Panc1 (cell line): ENCODE measurements around the gene RSPRY1. TPM values are rescaled to one million over a fixed set of nuclear protein-coding genes. Genes with fewer than 3 reads are reported as not detected.

ENCODE experiments used
- ATAC-seq: fragments of 200-7000 bp; cut with Tn5 transposase; 2 replicates; pipeline ENCODE4 v1.9.1; 2020; ENCODE audit warnings: mild to moderate bottlenecking, moderate library complexity
- BruUV-seq: library from RNA; stranded (reverse); fragments of 400-500 nt; replicated peaks from 2 replicates; lab custom pipeline; 2021; lab: Mats Ljungman, UMichigan
- CTCF ChIA-PET: fragments of 300-600 bp; sonication (Branson Sonifier 250); formaldehyde crosslinking; loops from one replicate; lab custom pipeline; 2022; ENCODE audit warnings: antibody characterized with exemption; lab: Charles Lee
- POLR2A ChIA-PET: fragments of 300-600 bp; sonication (Branson Sonifier 250); formaldehyde crosslinking; loops from one replicate; lab custom pipeline; 2022; ENCODE audit warnings: antibody characterized with exemption; lab: Charles Lee
- DNase-seq: peaks from one replicate; pipeline ENCODE4 v3.0.0-alpha.2; 2010; ENCODE audit warnings: low read depth, low spot score
- H3K27ac ChIP-seq: 2 replicates; pipeline ENCODE4 v1.5.1; 2011; ENCODE audit warnings: mild to moderate bottlenecking, low read length, inconsistent platforms
- H3K27me3 ChIP-seq: fragments of 200-500 bp; sonication (Bioruptor generic); 2 replicates; pipeline ENCODE4 v1.6.0; 2014; ENCODE audit warnings: low read length, inconsistent platforms; ENCODE audit not compliant: control insufficient read depth, insufficient read depth
- H3K36me3 ChIP-seq: fragments of 200-500 bp; sonication (Bioruptor generic); 2 replicates; pipeline ENCODE4 v1.5.1; 2014; ENCODE audit warnings: inconsistent platforms, mild to moderate bottlenecking, low read length, moderate library complexity; ENCODE audit not compliant: control insufficient read depth, insufficient read depth
- H3K4me1 ChIP-seq: 2 replicates; pipeline ENCODE4 v1.5.1; 2011; ENCODE audit warnings: inconsistent platforms, mild to moderate bottlenecking, low read length, moderate library complexity; ENCODE audit not compliant: control insufficient read depth, insufficient read depth
- H3K4me3 ChIP-seq, 2 experiments: 2 replicates each; pipeline ENCODE4 v1.5.1; 2011 to 2012; ENCODE audit warnings: low read depth in 2 of 2, low read length in 2 of 2, mild to moderate bottlenecking in 2 of 2, inconsistent platforms in 1 of 2, moderate library complexity in 1 of 2
- H3K9me3 ChIP-seq: fragments of 200-500 bp; sonication (Bioruptor generic); 2 replicates; pipeline ENCODE4 v1.5.1; 2014; ENCODE audit warnings: low read depth, mild to moderate bottlenecking, inconsistent platforms, low read length, moderate library complexity; ENCODE audit not compliant: control insufficient read depth, insufficient read depth
- CTCF ChIP-seq: fragments of 450-650 bp; IDR thresholded peaks from 2 replicates; pipeline ENCODE4 v1.5.1; 2017; ENCODE audit warnings: mild to moderate bottlenecking
- POLR2AphosphoS5 ChIP-seq: IDR thresholded peaks from 2 replicates; pipeline ENCODE4 v1.6.1; 2012; ENCODE audit warnings: mild to moderate bottlenecking, low read depth, low read length, moderate library complexity
- REST ChIP-seq, 2 experiments: IDR thresholded peaks; 2 replicates each; pipeline ENCODE4 v1.6.1; 2011 to 2012; ENCODE audit warnings: low read depth in 2 of 2, control low read depth in 1 of 2, low read length in 1 of 2, mild to moderate bottlenecking in 1 of 2, moderate library complexity in 1 of 2; ENCODE audit not compliant: insufficient read depth in 1 of 2
- SIN3A ChIP-seq: IDR thresholded peaks from 2 replicates; pipeline ENCODE4 v1.6.1; 2012; ENCODE audit warnings: low read depth, mild to moderate bottlenecking, low read length, moderate library complexity, borderline replicate concordance; ENCODE audit not compliant: insufficient read depth
- TCF7L2 ChIP-seq: IDR thresholded peaks from 2 replicates; pipeline ENCODE4 v1.6.1; 2011; ENCODE audit warnings: mild to moderate bottlenecking, low read depth, low read length, inconsistent platforms
- in situ Hi-C: cut with HindIII; loops from 2 replicates; pipeline ENCODE4 v1.10.0; 2016; ENCODE audit warnings: low sequenced_read_pairs, low pct_unique_long_range_greater_than_20kb
- intact Hi-C: fragments of 100-400 bp; cut with micrococcal nuclease; formaldehyde crosslinking; loops from one replicate; pipeline ENCODE4 v1.10.0; 2022; ENCODE audit not compliant: unreplicated experiment
- total RNA-seq: library from RNA; stranded (reverse); gene quantifications from one replicate; pipeline ENCODE4 v1.2.1, GENCODE V29; 2021; ENCODE audit not compliant: unreplicated experiment

The RSPRY1 gene
- total RNA-seq, 1 experiment from 2014 or later = 29.4 TPM

GRCh38 chr16:57202095-57202886 is 16.2 kb downstream of the RSPRY1 start:
- no TSS peak for BruUV-seq
- no peaks in the 10 kb centered on the region for H3K4me1 ChIP-seq
- ATAC-seq = no peak
- TF ChIP-seq REST (IDR thresholded peaks at IDR 0.05; ENCODE audit: insufficient read depth in 1 of 2, low read depth in 2 of 2, low read length in 1 of 2) (no peak), POLR2AphosphoS5 (no peak), TCF7L2 (no peak), SIN3A (no peak), CTCF (no peak)
- H3K27me3 ChIP-seq = no peaks in the 10 kb centered on the region
- ChIA-PET POLR2A (no interaction called here), CTCF (no interaction called here)
- H3K36me3 ChIP-seq = peaks cover 13% of the 10 kb centered on the region
- no peaks in the 10 kb centered on the region for H3K9me3 ChIP-seq
- intact Hi-C loops (no loop called here), in situ Hi-C loops (no loop called here)
- no peak for DNase-seq
- no peak overlapping the region for H3K27ac ChIP-seq
- H3K4me3 ChIP-seq = no peak overlapping the region

GRCh38 chr16:57203451-57203850 is 17.3 kb downstream of the RSPRY1 start:
- POLR2A ChIA-PET = no interaction called here
- ATAC-seq = no peak
- intact Hi-C loops = no loop called here
- peaks cover 18% of the 10 kb centered on the region for H3K36me3 ChIP-seq
- H3K9me3 ChIP-seq = no peaks in the 10 kb centered on the region
- CTCF ChIA-PET = no interaction called here
- no peaks in the 10 kb centered on the region for H3K27me3 ChIP-seq
- no TSS peak for BruUV-seq
- H3K27ac ChIP-seq = no peak overlapping the region
- no peak overlapping the region for H3K4me3 ChIP-seq
- no peaks in the 10 kb centered on the region for H3K4me1 ChIP-seq
- no peak for DNase-seq
- in situ Hi-C loops = no loop called here
- no peak for TF ChIP-seq CTCF
- TF ChIP-seq TCF7L2 = no peak
- no peak for TF ChIP-seq POLR2AphosphoS5
- TF ChIP-seq SIN3A = no peak
- no peak for TF ChIP-seq REST (IDR thresholded peaks at IDR 0.05; ENCODE audit: insufficient read depth in 1 of 2, low read depth in 2 of 2, low read length in 1 of 2)
